SK-N-MC (cell line): Measurements from ENCODE around the gene MMEL1.

Source experiments
- EZH2 ChIP-seq: fragments of 200-600 bp; sonication (generic); IDR thresholded peaks from one replicate; pipeline ENCODE4 v1.6.1; 2017; ENCODE audit warnings: antibody characterized with exemption
- FOXP2 ChIP-seq: optimal IDR thresholded peaks from 2 replicates; pipeline ENCODE3; 2011; ENCODE audit warnings: mild to moderate bottlenecking, moderate library complexity; ENCODE audit not compliant: insufficient read depth; ENCODE audit errors: extremely low read length, control extremely low read depth
- POLR2AphosphoS5 ChIP-seq: IDR thresholded peaks from 2 replicates; pipeline ENCODE4 v1.6.1; 2012; ENCODE audit warnings: mild to moderate bottlenecking, low read depth, low read length, borderline replicate concordance

DNA sequence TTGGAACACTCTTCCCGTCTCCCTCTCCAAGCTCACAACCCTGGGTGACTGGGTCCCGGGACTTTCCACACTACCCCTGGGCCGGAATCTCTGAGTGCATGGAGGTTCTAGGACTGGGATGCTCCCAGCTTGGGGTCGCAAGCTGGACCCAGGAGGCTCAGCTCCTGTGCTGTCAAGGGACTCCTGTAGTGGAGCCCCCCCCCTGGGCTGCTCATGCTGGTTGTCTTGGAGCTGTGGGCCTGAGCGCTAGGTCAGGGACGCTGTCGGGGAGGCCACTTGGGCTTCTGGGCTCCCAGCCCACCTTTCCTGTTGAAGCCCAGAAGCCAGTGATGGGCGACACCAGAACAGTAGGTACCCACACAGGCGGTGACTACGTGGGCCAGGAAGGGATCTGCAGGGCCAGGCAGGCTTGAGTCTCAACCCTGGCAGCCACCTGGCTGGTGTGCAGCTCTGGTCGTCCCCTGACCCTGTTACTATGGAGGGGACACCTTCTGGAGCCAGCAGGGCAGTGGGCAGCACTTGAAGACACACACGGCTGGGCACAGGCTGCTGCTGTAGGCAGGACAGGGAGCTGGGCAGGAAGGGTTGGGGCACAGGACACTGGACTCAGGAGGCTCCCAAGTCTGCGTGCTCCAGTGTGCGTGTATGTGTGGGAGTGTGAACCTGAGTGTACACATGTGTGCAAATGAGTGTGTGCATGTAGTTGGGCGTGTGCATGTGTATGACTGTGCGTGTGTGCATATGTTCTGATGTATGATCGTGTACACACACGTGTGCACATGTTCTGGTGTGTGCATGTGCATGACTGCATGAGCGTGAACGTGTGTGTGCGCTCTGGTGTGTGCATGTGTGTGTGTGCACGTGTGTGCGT is 3.0 kb downstream of the MMEL1 start:
- TF ChIP-seq EZH2 = no peak
- no peak for TF ChIP-seq POLR2AphosphoS5
- TF ChIP-seq FOXP2 = no peak
